Activated CD4-positive, alpha-beta T cell treated with anti-CD3 and anti-CD28 coated beads, Interleukin-2, amount 50 U/mL, for 1 hour (primary cell): ENCODE data around the gene PUM1.

ENCODE experiments used
- DNase-seq: peaks from one replicate; pipeline ENCODE4 v3.0.0-alpha.2; 2020

Gene PUM1

GRCh38 chr1:30887485-30888315, 177.8 kb downstream of the PUM1 start:
- no peak for DNase-seq

GRCh38 chr1:30886710-30887428, 178.6 kb downstream of the PUM1 start:
- no peak for DNase-seq

GRCh38 chr1:30885570-30886522, 179.7 kb downstream of the PUM1 start:
- no peak for DNase-seq

- no peak for DNase-seq
Observed at GRCh38 chr1:30884723-30885122, 180.8 kb downstream of the PUM1 start.

GRCh38 chr1:30883389-30884172, 181.9 kb downstream of the PUM1 start:
- DNase-seq = no peak

GRCh38 chr1:30882678-30883388, 182.7 kb downstream of the PUM1 start:
- DNase-seq = no peak
